Gastrocnemius medialis (tissue), 4 donors: Measurements from ENCODE around the gene CDK10. TPM values are rescaled to one million over a fixed set of nuclear protein-coding genes. Genes with fewer than 3 reads are reported as not detected.

ENCODE experiments used
- ATAC-seq, 2 donors: fragments of 150-250 bp; one replicate each; pipeline ENCODE4 v1.9.1; 2016
- DNase-seq, 2 donors: peaks; one replicate each; pipeline ENCODE4 v3.0.0-alpha.2; 2019
- H3K27ac ChIP-seq, 4 donors: fragments of 200-600 bp; sonication (generic); 1 replicate in 1 of 4; 2 replicates in 3 of 4; pipeline ENCODE4 v1.5.1; 2016 to 2018; ENCODE audit warnings: mild to moderate bottlenecking in 2 of 4, moderate library complexity in 1 of 4
- H3K27me3 ChIP-seq, 3 donors: fragments of 200-600 bp; sonication (generic) in 2 of 3; 1 replicate in 1 of 3; 2 replicates in 2 of 3; pipeline versions ENCODE4 v1.5.1 to v1.6.0; 2016 to 2019; ENCODE audit warnings: mild to moderate bottlenecking in 1 of 3, moderate library complexity in 1 of 3
- H3K36me3 ChIP-seq, 2 donors: fragments of 200-600 bp; sonication (generic) in 1 of 2; one replicate each; pipeline ENCODE4 v1.5.1; 2017 to 2018
- H3K4me1 ChIP-seq, 2 donors: fragments of 200-600 bp; sonication (generic) in 1 of 2; one replicate each; pipeline ENCODE4 v1.5.1; 2016 to 2017; ENCODE audit warnings: mild to moderate bottlenecking in 2 of 2
- H3K4me3 ChIP-seq, 4 donors: fragments of 200-600 bp; sonication (generic) in 3 of 4; 1 replicate in 1 of 4; 2 replicates in 3 of 4; pipeline ENCODE4 v1.5.1; 2016 to 2019; ENCODE audit warnings: mild to moderate bottlenecking in 2 of 4
- H3K9me3 ChIP-seq, 3 donors: fragments of 200-600 bp; sonication (generic) in 2 of 3; 1 replicate in 1 of 3; 2 replicates in 2 of 3; pipeline ENCODE4 v1.5.1; 2016 to 2019
- CTCF ChIP-seq, 5 experiments: fragments of 450-650 bp in 3 of 5; fragments of 200-600 bp in 2 of 5; sonication (generic) in 2 of 5; IDR thresholded peaks in 4 of 5; conservative IDR thresholded peaks in 1 of 5; 1 replicate in 4 of 5; 2 replicates in 1 of 5; pipeline ENCODE4 v1.5.1; 2016 to 2019; ENCODE audit warnings: antibody characterized with exemption in 5 of 5, mild to moderate bottlenecking in 3 of 5, moderate library complexity in 3 of 5
- POLR2A ChIP-seq, 2 donors: fragments of 450-650 bp; IDR thresholded peaks; one replicate each; pipeline ENCODE4 v1.6.1; 2017; ENCODE audit warnings: antibody characterized with exemption in 2 of 2, mild to moderate bottlenecking in 2 of 2, moderate library complexity in 2 of 2
- in situ Hi-C, 4 donors: fragments of 200-750 bp; cut with MboI; loops; one replicate each; pipeline versions ENCODE4 v1.15.0 to v1.8.0; 2017; ENCODE audit warnings: low sequenced_read_pairs in 4 of 4
- intact Hi-C: fragments of 100-400 bp; cut with DNase I; formaldehyde crosslinking; loops from one replicate; pipeline ENCODE4 v1.15.1; 2023; ENCODE audit warnings: low total_unique reads
- total RNA-seq, 4 donors: library from RNA; depleted of rRNA; stranded (reverse); fragments of >200 nt; gene quantifications; one replicate each; pipeline versions ENCODE4 v1.1.0 to v1.2.3, GENCODE V29; 2016

The CDK10 gene
- total RNA-seq, 4 donors from 2014 or later = 16.9 to 26.1 (median 19.7) TPM

- ATAC-seq (no peak), DNase-seq (no peak)
- Histone ChIP-seq H3K4me3 (peak overlapping the region in 1 of 4 donors; percentile 51), H3K4me1 (peaks cover 8% of the 10 kb centered on the region in 2 donors), H3K9me3 (no peaks in the 10 kb centered on the region), H3K27ac (no peak overlapping the region), H3K27me3 (no peaks in the 10 kb centered on the region), H3K36me3 (peaks cover 0 to 23% of the 10 kb centered on the region in 2 donors)
- intact Hi-C loops (no loop called here), in situ Hi-C loops (no loop called here)
- TF ChIP-seq CTCF (IDR thresholded peaks at IDR 0.05 in 4 of 5, conservative IDR thresholded peaks at IDR 0.05 in 1 of 5) = no peak
- no peak for TF ChIP-seq POLR2A (IDR thresholded peaks at IDR 0.05)
These were observed 44.9 kb upstream of the CDK10 start for GRCh38 chr16:89641458-89642119.

- Histone ChIP-seq H3K27me3 (no peaks in the 10 kb centered on the region), H3K4me3 (no peak overlapping the region), H3K27ac (no peak overlapping the region), H3K4me1 (peaks cover 8% of the 10 kb centered on the region in 2 donors), H3K36me3 (peaks cover 0 to 31% of the 10 kb centered on the region in 2 donors), H3K9me3 (no peaks in the 10 kb centered on the region)
- DNase-seq = no peak
- no peak for ATAC-seq
- intact Hi-C loops (no loop called here), in situ Hi-C loops (no loop called here)
- TF ChIP-seq POLR2A (IDR thresholded peaks at IDR 0.05) = no peak
- TF ChIP-seq CTCF (IDR thresholded peaks at IDR 0.05 in 4 of 5, conservative IDR thresholded peaks at IDR 0.05 in 1 of 5) = no peak
These were observed 43.9 kb upstream of the CDK10 start for GRCh38 chr16:89642574-89642973.

GRCh38 chr16:89643769-89644300, 42.7 kb upstream of the CDK10 start:
- in situ Hi-C loops = no loop called here
- intact Hi-C loops = no loop called here

GRCh38 chr16:89645122-89645521, 41.4 kb upstream of the CDK10 start:
- TF ChIP-seq CTCF (IDR thresholded peaks at IDR 0.05 in 4 of 5, conservative IDR thresholded peaks at IDR 0.05 in 1 of 5) (no peak), POLR2A (IDR thresholded peaks at IDR 0.05) (no peak)
- DNase-seq (no peak), ATAC-seq (no peak)
- no peaks in the 10 kb centered on the region for H3K9me3 ChIP-seq
- intact Hi-C loops = no loop called here
- in situ Hi-C loops = no loop called here
- H3K27me3 ChIP-seq = no peaks in the 10 kb centered on the region
- no peak overlapping the region for H3K27ac ChIP-seq
- H3K4me3 ChIP-seq = no peak overlapping the region
- H3K36me3 ChIP-seq = peaks cover 0 to 31% of the 10 kb centered on the region in 2 donors
- peaks cover 8% of the 10 kb centered on the region in 2 donors for H3K4me1 ChIP-seq

More at GRCh38 chr16:89643769-89644300, 42.7 kb upstream of the CDK10 start:
- Histone ChIP-seq H3K9me3 (no peaks in the 10 kb centered on the region), H3K4me1 (peaks cover 8% of the 10 kb centered on the region in 2 donors), H3K4me3 (no peak overlapping the region), H3K27me3 (no peaks in the 10 kb centered on the region), H3K27ac (no peak overlapping the region), H3K36me3 (peaks cover 0 to 31% of the 10 kb centered on the region in 2 donors)
- no peak for DNase-seq
- TF ChIP-seq CTCF (IDR thresholded peaks at IDR 0.05 in 4 of 5, conservative IDR thresholded peaks at IDR 0.05 in 1 of 5) (no peak), POLR2A (IDR thresholded peaks at IDR 0.05) (no peak)
- ATAC-seq = no peak
